HepG2 (cell line): ENCODE results near the gene SETD1B. TPM values are rescaled to one million over a fixed set of nuclear protein-coding genes. Genes with fewer than 3 reads are reported as not detected.
A peak's percentile ranks its signal among the peaks of the same experiment; 100 is the strongest.

ENCODE experiments used
- ARHGAP35 ChIP-seq: sonication (generic); formaldehyde crosslinking; IDR thresholded peaks from 2 replicates; pipeline ENCODE4 v1.9.0; 2022; ENCODE audit warnings: mild to moderate bottlenecking, inconsistent platforms, moderate library complexity, missing genetic modification reagents, borderline replicate concordance
- ARNT ChIP-seq: fragments of 450-650 bp; IDR thresholded peaks from 2 replicates; pipeline ENCODE4 v1.6.1; 2017
- BHLHE40 ChIP-seq: IDR thresholded peaks from 2 replicates; pipeline ENCODE4 v1.6.1; 2011; ENCODE audit warnings: low read length, improper control_type of control experiment
- CBX5 ChIP-seq: sonication (generic); formaldehyde crosslinking; IDR thresholded peaks from 2 replicates; pipeline ENCODE4 v1.4.0; 2020; ENCODE audit warnings: missing genetic modification reagents, borderline replicate concordance
- DR1 ChIP-seq: sonication (generic); formaldehyde crosslinking; IDR thresholded peaks from 2 replicates; pipeline ENCODE4 v1.8.0; 2021; ENCODE audit warnings: mild to moderate bottlenecking, missing genetic modification reagents, inconsistent platforms
- HCFC1 ChIP-seq: fragments of 150-350 bp; IDR thresholded peaks from 2 replicates; pipeline ENCODE4 v1.6.1; 2014; ENCODE audit warnings: low read depth, low read length
- ISX ChIP-seq: sonication (generic); formaldehyde crosslinking; conservative IDR thresholded peaks from 2 replicates; pipeline ENCODE4 v1.5.0; 2020; ENCODE audit warnings: missing genetic modification reagents
- MEF2D ChIP-seq: sonication (generic); formaldehyde crosslinking; IDR thresholded peaks from 2 replicates; pipeline ENCODE4 v1.5.1; 2020; ENCODE audit warnings: mild to moderate bottlenecking, missing genetic modification reagents
- MXI1 ChIP-seq: IDR thresholded peaks from 3 replicates; pipeline ENCODE4 v1.6.1; 2012; ENCODE audit warnings: low read depth, low read length, inconsistent platforms, borderline replicate concordance
- NAIF1 ChIP-seq: sonication (generic); formaldehyde crosslinking; IDR thresholded peaks from 2 replicates; pipeline ENCODE4 v1.5.0; 2020; ENCODE audit warnings: mild to moderate bottlenecking, missing genetic modification reagents, borderline replicate concordance
- NFATC3 ChIP-seq: sonication (generic); formaldehyde crosslinking; IDR thresholded peaks from 2 replicates; pipeline ENCODE4 v1.5.1; 2020; ENCODE audit warnings: mild to moderate bottlenecking, missing genetic modification reagents
- NFIB ChIP-seq: sonication (generic); formaldehyde crosslinking; IDR thresholded peaks from 2 replicates; pipeline ENCODE4 v1.9.0; 2021; ENCODE audit warnings: missing genetic modification reagents, mild to moderate bottlenecking, borderline replicate concordance
- SAP130 ChIP-seq: IDR thresholded peaks from 2 replicates; pipeline ENCODE4 v1.6.1; 2016; ENCODE audit warnings: low read depth
- SP1 ChIP-seq, 2 experiments: fragments of 450-650 bp in 1 of 2; sonication (generic) in 1 of 2; formaldehyde crosslinking in 1 of 2; IDR thresholded peaks; 2 replicates each; pipeline versions ENCODE4 v1.4.0 to v1.6.1; 2016 to 2020; ENCODE audit warnings: missing genetic modification reagents in 1 of 2
- SRSF9 ChIP-seq: fragments of 200-400 bp; formaldehyde crosslinking; IDR thresholded peaks from 2 replicates; pipeline ENCODE4 v1.6.1; 2018; ENCODE audit warnings: borderline replicate concordance, mild to moderate bottlenecking, low read depth, low read length; ENCODE audit not compliant: insufficient read depth, poor library complexity, severe bottlenecking
- XRCC5 ChIP-seq: fragments of 200-400 bp; formaldehyde crosslinking; optimal IDR thresholded peaks from 2 replicates; pipeline ENCODE3; 2017; ENCODE audit warnings: mild to moderate bottlenecking, low read length
- ZIK1 ChIP-seq: sonication (generic); formaldehyde crosslinking; IDR thresholded peaks from 2 replicates; pipeline ENCODE4 v1.5.0; 2020; ENCODE audit warnings: mild to moderate bottlenecking, low read depth, missing genetic modification reagents, borderline replicate concordance
- ZMYM4 ChIP-seq: sonication (generic); formaldehyde crosslinking; IDR thresholded peaks from 2 replicates; pipeline ENCODE4 v1.8.1; 2023; ENCODE audit warnings: mild to moderate bottlenecking, missing genetic modification reagents
- ZNF468 ChIP-seq: sonication (generic); formaldehyde crosslinking; IDR thresholded peaks from 2 replicates; pipeline ENCODE4 v1.8.0; 2022; ENCODE audit warnings: mild to moderate bottlenecking, moderate library complexity, missing genetic modification reagents
- ZNF713 ChIP-seq: sonication (generic); formaldehyde crosslinking; IDR thresholded peaks from 2 replicates; pipeline ENCODE4 v1.4.0; 2020; ENCODE audit warnings: mild to moderate bottlenecking, missing genetic modification reagents
- ZSCAN29 ChIP-seq: sonication (generic); formaldehyde crosslinking; conservative IDR thresholded peaks from 2 replicates; pipeline ENCODE4 v1.4.0; 2020; ENCODE audit warnings: mild to moderate bottlenecking, missing genetic modification reagents
- polyA plus RNA-seq, 8 experiments: library from polyadenylated mRNA; depleted of rRNA in 3 of 8; stranded (reverse) in 7 of 8; unstranded in 1 of 8; fragments of >200 nt; fragmentation: Illumina TruSeq in 4 of 8; extraction: Trizol in 4 of 8; gene quantifications; 2 replicates each; pipeline versions ENCODE4 v1.2.1 to v1.2.3, GENCODE V29; 2011 to 2016; ENCODE audit warnings: low read depth in 4 of 8, missing spikeins in 1 of 8, mixed read lengths in 1 of 8; ENCODE audit not compliant: insufficient read depth in 1 of 8
- total RNA-seq, 5 experiments: library from RNA; depleted of rRNA; stranded (reverse); fragments of >200 nt; fragmentation: Illumina TruSeq; extraction: Trizol; gene quantifications; 2 replicates each; pipeline ENCODE4 v1.2.3, GENCODE V29; 2016; ENCODE audit warnings: low read depth in 1 of 5
- TF ChIP-seq, protein P1 (sequence below), 2 experiments: sonication (generic) in 1 of 2; formaldehyde crosslinking in 1 of 2; IDR thresholded peaks; 2 replicates each; pipeline versions ENCODE4 v1.4.0 to v1.6.1; 2016 to 2020; ENCODE audit warnings: borderline replicate concordance in 1 of 2, low read depth in 1 of 2, mild to moderate bottlenecking in 1 of 2, missing genetic modification reagents in 1 of 2
- TF ChIP-seq, protein P2 (sequence below): sonication (generic); formaldehyde crosslinking; IDR thresholded peaks from 2 replicates; pipeline ENCODE4 v1.4.0; 2020; ENCODE audit warnings: missing genetic modification reagents
- TF ChIP-seq, protein P3 (sequence below): sonication (generic); formaldehyde crosslinking; IDR thresholded peaks from 2 replicates; pipeline ENCODE4 v1.4.0; 2020; ENCODE audit warnings: low read depth, mild to moderate bottlenecking, missing genetic modification reagents

Gene SETD1B
- total and polyA plus RNA-seq, 2 of the 13 experiments (the other 11 are each of a cell fraction or from before 2014, with no cell fraction given), result 1.1 to 1.4 TPM

DNA sequence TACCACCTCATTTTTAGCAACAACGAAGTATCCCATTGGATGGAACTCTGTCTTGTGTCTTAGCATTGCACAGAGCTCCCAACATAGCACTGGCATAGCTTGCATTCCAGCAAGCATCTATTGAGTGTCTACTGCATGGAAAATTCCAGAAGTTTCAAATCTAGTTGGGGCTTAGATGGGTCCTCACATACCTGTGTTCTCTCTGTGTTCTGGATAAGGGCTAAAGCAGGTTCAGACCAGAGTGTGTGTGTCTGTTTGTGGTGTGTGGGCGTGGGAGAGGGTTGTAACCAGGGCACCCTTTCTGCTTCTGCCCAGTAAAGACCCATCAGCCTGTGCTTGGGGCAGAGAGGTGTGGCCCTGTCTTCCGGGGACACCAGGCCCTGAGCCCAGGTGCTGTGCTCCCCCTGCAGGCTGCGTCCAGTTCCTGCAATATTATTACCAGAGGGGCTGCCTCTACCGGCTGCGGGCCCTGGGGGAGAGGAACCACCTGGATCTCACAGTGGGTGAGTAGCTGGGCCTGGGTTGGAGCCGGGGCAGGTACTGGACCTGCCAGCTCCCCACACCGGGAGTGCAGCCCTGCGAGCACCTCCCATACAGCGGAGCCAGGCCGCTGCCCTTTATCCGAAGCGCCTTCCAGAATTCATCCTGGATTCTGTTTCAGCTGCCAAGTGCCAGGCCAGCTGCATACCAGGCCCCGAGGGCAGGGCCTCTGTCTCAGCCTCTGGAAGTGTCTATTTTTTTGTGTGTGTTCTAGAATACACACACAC is 30.6 kb upstream of the SETD1B start (continued):
- TF ChIP-seq, protein P1, sequence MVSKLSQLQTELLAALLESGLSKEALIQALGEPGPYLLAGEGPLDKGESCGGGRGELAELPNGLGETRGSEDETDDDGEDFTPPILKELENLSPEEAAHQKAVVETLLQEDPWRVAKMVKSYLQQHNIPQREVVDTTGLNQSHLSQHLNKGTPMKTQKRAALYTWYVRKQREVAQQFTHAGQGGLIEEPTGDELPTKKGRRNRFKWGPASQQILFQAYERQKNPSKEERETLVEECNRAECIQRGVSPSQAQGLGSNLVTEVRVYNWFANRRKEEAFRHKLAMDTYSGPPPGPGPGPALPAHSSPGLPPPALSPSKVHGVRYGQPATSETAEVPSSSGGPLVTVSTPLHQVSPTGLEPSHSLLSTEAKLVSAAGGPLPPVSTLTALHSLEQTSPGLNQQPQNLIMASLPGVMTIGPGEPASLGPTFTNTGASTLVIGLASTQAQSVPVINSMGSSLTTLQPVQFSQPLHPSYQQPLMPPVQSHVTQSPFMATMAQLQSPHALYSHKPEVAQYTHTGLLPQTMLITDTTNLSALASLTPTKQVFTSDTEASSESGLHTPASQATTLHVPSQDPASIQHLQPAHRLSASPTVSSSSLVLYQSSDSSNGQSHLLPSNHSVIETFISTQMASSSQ (IDR thresholded peaks at IDR 0.05; ENCODE audit: low read depth), result no peak
- TF ChIP-seq, protein P1 (CRISPR knock-in tag; IDR thresholded peaks at IDR 0.05; ENCODE audit: borderline replicate concordance), result no peak
- TF ChIP-seq ARHGAP35 (no peak), ARNT (no peak), CBX5 (CRISPR knock-in tag) (no peak), ISX (CRISPR knock-in tag) (no peak), NAIF1 (no peak), SRSF9 (no peak), ZNF713 (CRISPR knock-in tag) (no peak), SP1 (IDR thresholded peaks at IDR 0.05) (no peak), SP1 (CRISPR knock-in tag; IDR thresholded peaks at IDR 0.05) (no peak), NFATC3 (CRISPR knock-in tag) (no peak), SAP130 (peak; percentile 53; the same call in 1 of the 2 replicates), ZMYM4 (CRISPR knock-in tag) (no peak), XRCC5 (peak; percentile 75), MXI1 (peak; percentile 32; the same call in 1 of the 3 replicates), ZNF468 (CRISPR knock-in tag) (0 out of 2 replicates have a peak, but pooled peaks have one; percentile 40), HCFC1 (no peak), ZIK1 (CRISPR knock-in tag) (no peak), DR1 (CRISPR knock-in tag) (no peak), BHLHE40 (0 out of 2 replicates have a peak, but pooled peaks have one; percentile 13), MEF2D (CRISPR knock-in tag) (peak; percentile 45; the same call in 1 of the 2 replicates), ZSCAN29 (no peak), NFIB (CRISPR knock-in tag) (no peak)
- TF ChIP-seq, protein P2, sequence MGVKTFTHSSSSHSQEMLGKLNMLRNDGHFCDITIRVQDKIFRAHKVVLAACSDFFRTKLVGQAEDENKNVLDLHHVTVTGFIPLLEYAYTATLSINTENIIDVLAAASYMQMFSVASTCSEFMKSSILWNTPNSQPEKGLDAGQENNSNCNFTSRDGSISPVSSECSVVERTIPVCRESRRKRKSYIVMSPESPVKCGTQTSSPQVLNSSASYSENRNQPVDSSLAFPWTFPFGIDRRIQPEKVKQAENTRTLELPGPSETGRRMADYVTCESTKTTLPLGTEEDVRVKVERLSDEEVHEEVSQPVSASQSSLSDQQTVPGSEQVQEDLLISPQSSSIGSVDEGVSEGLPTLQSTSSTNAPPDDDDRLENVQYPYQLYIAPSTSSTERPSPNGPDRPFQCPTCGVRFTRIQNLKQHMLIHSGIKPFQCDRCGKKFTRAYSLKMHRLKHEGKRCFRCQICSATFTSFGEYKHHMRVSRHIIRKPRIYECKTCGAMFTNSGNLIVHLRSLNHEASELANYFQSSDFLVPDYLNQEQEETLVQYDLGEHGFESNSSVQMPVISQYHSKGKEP (CRISPR knock-in tag), result no peak
- TF ChIP-seq, protein P3, sequence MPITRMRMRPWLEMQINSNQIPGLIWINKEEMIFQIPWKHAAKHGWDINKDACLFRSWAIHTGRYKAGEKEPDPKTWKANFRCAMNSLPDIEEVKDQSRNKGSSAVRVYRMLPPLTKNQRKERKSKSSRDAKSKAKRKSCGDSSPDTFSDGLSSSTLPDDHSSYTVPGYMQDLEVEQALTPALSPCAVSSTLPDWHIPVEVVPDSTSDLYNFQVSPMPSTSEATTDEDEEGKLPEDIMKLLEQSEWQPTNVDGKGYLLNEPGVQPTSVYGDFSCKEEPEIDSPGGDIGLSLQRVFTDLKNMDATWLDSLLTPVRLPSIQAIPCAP (CRISPR knock-in tag), result no peak
